Glutamatergic neuron (in vitro differentiated cells): ENCODE data around the gene PDE1C. TPM values are rescaled to one million over a fixed set of nuclear protein-coding genes. Genes with fewer than 3 reads are reported as not detected.
A peak's percentile ranks its signal among the peaks of the same experiment; 100 is the strongest.

Source experiments
- DNase-seq: peaks from one replicate; pipeline ENCODE4 v3.0.0; 2022
- H3K27ac Mint-ChIP-seq: one replicate; pipeline ENCODE4 v1.8.0; 2020; ENCODE audit warnings: mild to moderate bottlenecking, mixed read lengths, inconsistent platforms; ENCODE audit not compliant: unreplicated experiment
- H3K27me3 Mint-ChIP-seq: one replicate; pipeline ENCODE4 v1.8.0; 2020; ENCODE audit warnings: mild to moderate bottlenecking, moderate library complexity, mixed read lengths, inconsistent platforms; ENCODE audit not compliant: unreplicated experiment
- H3K36me3 Mint-ChIP-seq: one replicate; pipeline ENCODE4 v1.8.0; 2020; ENCODE audit warnings: mild to moderate bottlenecking, mixed read lengths, inconsistent platforms; ENCODE audit not compliant: unreplicated experiment
- H3K4me1 Mint-ChIP-seq: one replicate; pipeline ENCODE4 v1.8.0; 2020; ENCODE audit warnings: mild to moderate bottlenecking, low read depth, mixed read lengths, inconsistent platforms; ENCODE audit not compliant: unreplicated experiment
- H3K4me3 Mint-ChIP-seq: one replicate; pipeline ENCODE4 v1.8.0; 2020; ENCODE audit warnings: mild to moderate bottlenecking, mixed read lengths, inconsistent platforms; ENCODE audit not compliant: unreplicated experiment
- H3K9me3 Mint-ChIP-seq: one replicate; pipeline ENCODE4 v1.8.0; 2020; ENCODE audit warnings: mild to moderate bottlenecking, moderate library complexity, mixed read lengths, inconsistent platforms; ENCODE audit not compliant: unreplicated experiment
- CTCF ChIP-seq: fragments of 200-600 bp; sonication (generic); IDR thresholded peaks from one replicate; pipeline ENCODE4 v1.5.0; 2021; ENCODE audit not compliant: partially characterized antibody, unreplicated experiment
- total RNA-seq: library from RNA; stranded (reverse); fragmentation: NEBNext Ultra II Directional; extraction: Animal tissue kit (Norgen Biotek cat#: 25700); gene quantifications from one replicate; pipeline ENCODE4 v1.2.1, GENCODE V29; 2021; ENCODE audit not compliant: unreplicated experiment

Gene PDE1C
- total RNA-seq, 1 donor from 2014 or later, result 3.3 TPM

- peaks cover 34% of the 10 kb centered on the region for H3K4me1 Mint-ChIP-seq
These were observed 17.0 kb downstream of the PDE1C start for GRCh38 chr7:32053204-32053603.

GRCh38 chr7:32051128-32051527 is 19.1 kb downstream of the PDE1C start:
- Mint-ChIP-seq H3K36me3 (no peaks in the 10 kb centered on the region), H3K9me3 (peaks cover 1% of the 10 kb centered on the region), H3K4me1 (peaks cover 24% of the 10 kb centered on the region), H3K4me3 (no peak overlapping the region), H3K27ac (peak overlapping the region; percentile 34), H3K27me3 (no peaks in the 10 kb centered on the region)
- TF ChIP-seq CTCF, result no peak
- no peak for DNase-seq

More at GRCh38 chr7:32053204-32053603, 17.0 kb downstream of the PDE1C start:
- Mint-ChIP-seq H3K27me3 (peaks cover 2% of the 10 kb centered on the region), H3K36me3 (no peaks in the 10 kb centered on the region), H3K27ac (no peak overlapping the region), H3K9me3 (peaks cover 1% of the 10 kb centered on the region), H3K4me3 (no peak overlapping the region)
- TF ChIP-seq CTCF, result no peak
- no peak for DNase-seq

- H3K27ac Mint-ChIP-seq, result no peak overlapping the region
- H3K4me1 Mint-ChIP-seq, result peaks cover 24% of the 10 kb centered on the region
- no peak for TF ChIP-seq CTCF
- no peaks in the 10 kb centered on the region for H3K36me3 Mint-ChIP-seq
- no peak overlapping the region for H3K4me3 Mint-ChIP-seq
- no peaks in the 10 kb centered on the region for H3K27me3 Mint-ChIP-seq
- peaks cover under 1% of the 10 kb centered on the region for H3K9me3 Mint-ChIP-seq
- no peak for DNase-seq
These were observed 20.6 kb downstream of the PDE1C start for GRCh38 chr7:32049599-32049998.

GRCh38 chr7:32048970-32049491 is 21.2 kb downstream of the PDE1C start:
- Mint-ChIP-seq H3K9me3 (no peaks in the 10 kb centered on the region), H3K27ac (no peak overlapping the region), H3K4me3 (no peak overlapping the region), H3K27me3 (no peaks in the 10 kb centered on the region), H3K4me1 (peaks cover 24% of the 10 kb centered on the region), H3K36me3 (no peaks in the 10 kb centered on the region)
- TF ChIP-seq CTCF, result no peak
- no peak for DNase-seq

GRCh38 chr7:32047801-32048200 is 22.4 kb downstream of the PDE1C start:
- H3K4me1 Mint-ChIP-seq, result peaks cover 24% of the 10 kb centered on the region
- H3K4me3 Mint-ChIP-seq, result no peak overlapping the region
- no peak for DNase-seq
- H3K36me3 Mint-ChIP-seq, result no peaks in the 10 kb centered on the region
- H3K27me3 Mint-ChIP-seq, result no peaks in the 10 kb centered on the region
- TF ChIP-seq CTCF, result no peak
- H3K9me3 Mint-ChIP-seq, result no peaks in the 10 kb centered on the region
- no peak overlapping the region for H3K27ac Mint-ChIP-seq
